ENCODE results near the gene SLC22A4. TPM values are rescaled to one million over a fixed set of nuclear protein-coding genes. Genes with fewer than 3 reads are reported as not detected.

SLC22A4 gene
- total RNA-seq, 1 experiment from 2014 or later: 0.72 TPM

GRCh38 chr5:132258102-132259068, 35.8 kb upstream of the SLC22A4 start:
- Histone ChIP-seq H3K18ac (ENCODE audit: insufficient read length, low read depth, low read length) (no peak overlapping the region), H3K79me1 (ENCODE audit: insufficient read depth, low read depth, low read length, poor library complexity, severe bottlenecking) (no peaks in the 10 kb centered on the region), H3K79me2 (ENCODE audit: insufficient read depth, low read length) (no peaks in the 10 kb centered on the region), H2BK20ac (ENCODE audit: low read depth, low read length, poor library complexity, severe bottlenecking) (no peak overlapping the region), H3K4ac (ENCODE audit: low read depth, low read length) (no peak overlapping the region), H3K27me3 (ENCODE audit: insufficient read depth, low read length) (no peaks in the 10 kb centered on the region; the same call in 1 of the 2 replicates), H3K9ac (ENCODE audit: extremely low read depth, insufficient read length, low read length) (no peak overlapping the region), H2BK120ac (ENCODE audit: low read depth, low read length, poor library complexity, severe bottlenecking) (no peak overlapping the region), H2BK15ac (ENCODE audit: low read depth, low read length) (no peak overlapping the region), H4K91ac (ENCODE audit: insufficient read length, low read depth, low read length) (no peak overlapping the region), H2BK12ac (ENCODE audit: insufficient read length, low read depth, low read length) (no peak overlapping the region), H3K27ac (ENCODE audit: insufficient read length, low read depth, low read length) (no peak overlapping the region), H4K20me1 (ENCODE audit: control insufficient read depth, insufficient read depth, insufficient read length) (peaks cover 5% of the 10 kb centered on the region), H4K5ac (ENCODE audit: insufficient read length, low read depth, low read length) (no peak overlapping the region), H3K4me2 (ENCODE audit: insufficient read depth, insufficient read length, low read length) (peak overlapping the region; percentile 3), H2AK5ac (ENCODE audit: insufficient read length, low read length) (no peak overlapping the region), H2AFZ (ENCODE audit: low read length) (no peak overlapping the region), H3K4me1 (ENCODE audit: insufficient read depth, low read length) (no peaks in the 10 kb centered on the region), H2BK5ac (ENCODE audit: insufficient read length, low read length) (no peak overlapping the region), H3K9me3 (ENCODE audit: control insufficient read depth, low read depth, low read length) (no peaks in the 10 kb centered on the region), H3K23me2 (ENCODE audit: insufficient read length, low read depth, low read length, poor library complexity, severe bottlenecking) (no peaks in the 10 kb centered on the region), H3T11ph (ENCODE audit: low read length) (no peak overlapping the region), H4K8ac (replicated peaks; ENCODE audit: insufficient read length, low read depth, low read length) (no peak overlapping the region), H3K23ac (ENCODE audit: insufficient read length, low read depth, low read length) (no peak overlapping the region), H3K14ac (ENCODE audit: insufficient read depth, low read length) (peak overlapping the region; percentile 80; the same call in 1 of the 2 replicates), H3K56ac (ENCODE audit: insufficient read length, low read depth, low read length) (no peak overlapping the region)
- H3K9me3 Mint-ChIP-seq: no peaks in the 10 kb centered on the region
- WGBS (ENCODE audit: extremely low coverage, insufficient read length, low lambda C conversion rate): no CpG with 5 or more reads among the region's 19 CpGs
- H3K27ac Mint-ChIP-seq: no peak overlapping the region
- peak overlapping the region; percentile 57 to 75 for H3K4me3 Mint-ChIP-seq
- TF ChIP-seq, protein P1, sequence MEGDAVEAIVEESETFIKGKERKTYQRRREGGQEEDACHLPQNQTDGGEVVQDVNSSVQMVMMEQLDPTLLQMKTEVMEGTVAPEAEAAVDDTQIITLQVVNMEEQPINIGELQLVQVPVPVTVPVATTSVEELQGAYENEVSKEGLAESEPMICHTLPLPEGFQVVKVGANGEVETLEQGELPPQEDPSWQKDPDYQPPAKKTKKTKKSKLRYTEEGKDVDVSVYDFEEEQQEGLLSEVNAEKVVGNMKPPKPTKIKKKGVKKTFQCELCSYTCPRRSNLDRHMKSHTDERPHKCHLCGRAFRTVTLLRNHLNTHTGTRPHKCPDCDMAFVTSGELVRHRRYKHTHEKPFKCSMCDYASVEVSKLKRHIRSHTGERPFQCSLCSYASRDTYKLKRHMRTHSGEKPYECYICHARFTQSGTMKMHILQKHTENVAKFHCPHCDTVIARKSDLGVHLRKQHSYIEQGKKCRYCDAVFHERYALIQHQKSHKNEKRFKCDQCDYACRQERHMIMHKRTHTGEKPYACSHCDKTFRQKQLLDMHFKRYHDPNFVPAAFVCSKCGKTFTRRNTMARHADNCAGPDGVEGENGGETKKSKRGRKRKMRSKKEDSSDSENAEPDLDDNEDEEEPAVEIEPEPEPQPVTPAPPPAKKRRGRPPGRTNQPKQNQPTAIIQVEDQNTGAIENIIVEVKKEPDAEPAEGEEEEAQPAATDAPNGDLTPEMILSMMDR (conservative IDR thresholded peaks at IDR 0.05): no peak
- H3K27me3 Mint-ChIP-seq (ENCODE audit: low read depth): peaks cover 26% of the 10 kb centered on the region
- DNase-seq: peak; percentile 25
- no peaks in the 10 kb centered on the region for H3K36me3 Mint-ChIP-seq (ENCODE audit: insufficient read depth in 1 of 3, low read depth in 3 of 3)
- peaks cover 30 to 31% of the 10 kb centered on the region in 2 experiments for H3K4me1 Mint-ChIP-seq

All from H9 (cell line).